ENCODE results near the gene DGCR2.
A peak's percentile ranks its signal among the peaks of the same experiment; 100 is the strongest.
"Not testable (repeated sequence)": the region's sequence is repeated elsewhere in the genome, so short reads cannot be mapped to it uniquely, and the experiment has no call there.

Gene DGCR2

GRCh38 chr22:19012308-19012986 lies 109.8 kb downstream of the DGCR2 start:
- no peak for FAIRE-seq
- DNase-seq (ENCODE audit: insufficient read length, low spot score): no peak
- TF ChIP-seq, protein P1, sequence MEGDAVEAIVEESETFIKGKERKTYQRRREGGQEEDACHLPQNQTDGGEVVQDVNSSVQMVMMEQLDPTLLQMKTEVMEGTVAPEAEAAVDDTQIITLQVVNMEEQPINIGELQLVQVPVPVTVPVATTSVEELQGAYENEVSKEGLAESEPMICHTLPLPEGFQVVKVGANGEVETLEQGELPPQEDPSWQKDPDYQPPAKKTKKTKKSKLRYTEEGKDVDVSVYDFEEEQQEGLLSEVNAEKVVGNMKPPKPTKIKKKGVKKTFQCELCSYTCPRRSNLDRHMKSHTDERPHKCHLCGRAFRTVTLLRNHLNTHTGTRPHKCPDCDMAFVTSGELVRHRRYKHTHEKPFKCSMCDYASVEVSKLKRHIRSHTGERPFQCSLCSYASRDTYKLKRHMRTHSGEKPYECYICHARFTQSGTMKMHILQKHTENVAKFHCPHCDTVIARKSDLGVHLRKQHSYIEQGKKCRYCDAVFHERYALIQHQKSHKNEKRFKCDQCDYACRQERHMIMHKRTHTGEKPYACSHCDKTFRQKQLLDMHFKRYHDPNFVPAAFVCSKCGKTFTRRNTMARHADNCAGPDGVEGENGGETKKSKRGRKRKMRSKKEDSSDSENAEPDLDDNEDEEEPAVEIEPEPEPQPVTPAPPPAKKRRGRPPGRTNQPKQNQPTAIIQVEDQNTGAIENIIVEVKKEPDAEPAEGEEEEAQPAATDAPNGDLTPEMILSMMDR (IDR thresholded peaks at IDR 0.05; ENCODE audit: insufficient read depth, missing control alignments): no peak

GRCh38 chr22:19011611-19012010 lies 110.6 kb downstream of the DGCR2 start:
- not testable (repeated sequence) for DNase-seq (ENCODE audit: insufficient read length, low spot score); FAIRE-seq

- DNase-seq (ENCODE audit: insufficient read length, low spot score): no peak
- TF ChIP-seq, protein P1 (IDR thresholded peaks at IDR 0.05; ENCODE audit: insufficient read depth, missing control alignments): no peak
- no peak for FAIRE-seq
These were observed 111.1 kb downstream of the DGCR2 start for GRCh38 chr22:19011075-19011474.

DNA sequence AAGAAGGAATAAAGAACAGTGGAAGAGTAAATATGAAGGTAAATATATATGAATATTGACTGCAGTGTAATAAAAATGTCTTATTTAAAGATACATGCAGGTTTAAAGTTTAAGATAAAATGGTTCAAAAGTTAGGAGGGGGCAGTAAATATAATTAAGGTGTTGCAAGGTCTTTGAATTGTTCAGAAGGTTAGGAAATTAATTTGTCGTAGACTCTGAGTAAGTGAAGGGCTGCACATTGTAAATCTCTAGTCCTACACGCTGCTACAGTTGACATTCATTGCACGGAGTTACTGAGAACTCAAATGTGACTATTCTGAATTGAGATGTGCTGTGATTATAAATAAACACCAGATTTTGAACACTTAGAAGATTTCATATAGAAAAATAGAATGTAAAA lies 116.3 kb downstream of the DGCR2 start:
- DNase-seq (ENCODE audit: insufficient read length, low spot score) (no peak), FAIRE-seq (no peak)
- TF ChIP-seq, protein P1 (IDR thresholded peaks at IDR 0.05; ENCODE audit: insufficient read depth, missing control alignments): no peak

GRCh38 chr22:19004471-19004870 lies 117.7 kb downstream of the DGCR2 start:
- TF ChIP-seq, protein P1 (IDR thresholded peaks at IDR 0.05; ENCODE audit: insufficient read depth, missing control alignments): no peak
- DNase-seq (ENCODE audit: insufficient read length, low spot score) (no peak), FAIRE-seq (no peak)

GRCh38 chr22:19003508-19003907 lies 118.7 kb downstream of the DGCR2 start:
- DNase-seq (ENCODE audit: insufficient read length, low spot score): no peak
- TF ChIP-seq, protein P1 (IDR thresholded peaks at IDR 0.05; ENCODE audit: insufficient read depth, missing control alignments): no peak
- no peak for FAIRE-seq

GRCh38 chr22:19002684-19003038 lies 119.6 kb downstream of the DGCR2 start:
- FAIRE-seq (no peak), DNase-seq (ENCODE audit: insufficient read length, low spot score) (no peak)
- TF ChIP-seq, protein P1 (IDR thresholded peaks at IDR 0.05; ENCODE audit: insufficient read depth, missing control alignments): no peak

DNA sequence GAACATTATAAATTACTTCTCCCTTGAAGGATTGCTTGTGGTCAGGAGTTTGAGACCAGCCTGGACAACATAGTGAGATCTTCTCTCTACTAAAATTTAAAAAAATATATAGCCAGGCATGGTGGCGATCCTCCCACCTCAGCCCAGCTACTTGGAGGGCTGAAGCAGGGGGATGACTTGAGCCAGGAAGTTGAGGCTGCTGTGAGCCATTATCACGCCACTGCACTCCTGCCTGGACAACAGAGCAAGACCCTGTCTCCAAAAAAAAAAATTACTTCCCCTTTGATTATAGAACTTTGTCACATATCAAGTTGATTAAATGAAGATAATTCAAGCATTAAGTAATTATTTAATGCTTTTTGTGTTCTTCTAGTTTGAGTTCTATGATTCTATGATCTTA lies 121.0 kb downstream of the DGCR2 start:
- DNase-seq (ENCODE audit: insufficient read length, low spot score) (no peak), FAIRE-seq (no peak)
- TF ChIP-seq, protein P1 (IDR thresholded peaks at IDR 0.05; ENCODE audit: insufficient read depth, missing control alignments): no peak

GRCh38 chr22:19000106-19000505 lies 122.1 kb downstream of the DGCR2 start:
- FAIRE-seq: peak; percentile 91
- DNase-seq (ENCODE audit: insufficient read length, low spot score): not testable (repeated sequence)
